Loucy (cell line): ENCODE data around the gene CYB5B.

ENCODE experiments used
- H2AFZ ChIP-seq: fragments of 200-600 bp; sonication (generic); 2 replicates; pipeline ENCODE4 v1.6.0; 2016; ENCODE audit warnings: antibody characterized with exemption, mild to moderate bottlenecking, low read length, moderate library complexity
- H3F3A ChIP-seq: fragments of 200-600 bp; 2 replicates; pipeline ENCODE4 v1.6.0; 2016; ENCODE audit warnings: antibody characterized with exemption, low read depth, mild to moderate bottlenecking
- H3K27me3 ChIP-seq: fragments of 200-600 bp; sonication (generic); 2 replicates; pipeline ENCODE4 v1.6.1; 2014; ENCODE audit warnings: low read length, mild to moderate bottlenecking; ENCODE audit not compliant: insufficient read depth, poor library complexity, severe bottlenecking
- H3K36me3 ChIP-seq: fragments of 200-600 bp; sonication (generic); 2 replicates; pipeline ENCODE4 v1.6.1; 2016; ENCODE audit warnings: low read length; ENCODE audit not compliant: insufficient read depth
- H3K4me1 ChIP-seq: fragments of 200-600 bp; sonication (generic); 2 replicates; pipeline ENCODE4 v1.5.1; 2014; ENCODE audit warnings: low read length, mild to moderate bottlenecking; ENCODE audit not compliant: insufficient read depth, poor library complexity, severe bottlenecking
- H3K4me2 ChIP-seq: fragments of 200-600 bp; sonication (generic); 2 replicates; pipeline ENCODE4 v1.6.0; 2014; ENCODE audit warnings: antibody characterized with exemption, low read length, low read depth, mild to moderate bottlenecking; ENCODE audit not compliant: poor library complexity, severe bottlenecking
- H3K4me3 ChIP-seq: fragments of 200-600 bp; sonication (generic); 2 replicates; pipeline ENCODE4 v1.5.1; 2014; ENCODE audit warnings: low read length, mild to moderate bottlenecking, mixed read lengths; ENCODE audit not compliant: poor library complexity, severe bottlenecking
- H3K79me2 ChIP-seq: fragments of 200-600 bp; sonication (generic); 2 replicates; pipeline ENCODE4 v1.6.1; 2014; ENCODE audit warnings: low read length; ENCODE audit not compliant: insufficient read depth
- H3K9ac ChIP-seq: fragments of 200-600 bp; sonication (generic); 2 replicates; pipeline ENCODE4 v1.6.0; 2014; ENCODE audit warnings: mild to moderate bottlenecking, low read depth, low read length, moderate library complexity; ENCODE audit not compliant: poor library complexity, severe bottlenecking
- H3K9me2 ChIP-seq: fragments of 200-600 bp; sonication (generic); replicated peaks from 2 replicates; pipeline ENCODE4 v1.6.1; 2016; ENCODE audit warnings: low read depth, low read length, mixed read lengths
- H3K9me3 ChIP-seq: fragments of 200-600 bp; sonication (generic); 2 replicates; pipeline ENCODE4 v1.6.1; 2014; ENCODE audit warnings: mild to moderate bottlenecking, antibody characterized with exemption, low read length, low read depth; ENCODE audit not compliant: insufficient read depth
- H4K20me1 ChIP-seq: fragments of 200-600 bp; sonication (generic); 2 replicates; pipeline ENCODE4 v1.6.0; 2014; ENCODE audit warnings: antibody characterized with exemption, low read length, mild to moderate bottlenecking; ENCODE audit not compliant: insufficient read depth, poor library complexity, severe bottlenecking
- EZH2phosphoT487 ChIP-seq: fragments of 200-600 bp; IDR thresholded peaks from 2 replicates; pipeline ENCODE4 v1.6.1; 2018; ENCODE audit warnings: antibody characterized with exemption, mild to moderate bottlenecking, moderate library complexity, borderline replicate concordance
- TF ChIP-seq, protein P1 (sequence below): fragments of 200-600 bp; sonication (generic); conservative IDR thresholded peaks from 2 replicates; pipeline ENCODE4 v1.5.1; 2014; ENCODE audit warnings: mild to moderate bottlenecking, antibody characterized with exemption, low read length

The CYB5B gene

GRCh38 chr16:69384974-69385373 lies 39.4 kb upstream of the CYB5B start:
- peaks cover 33% of the 10 kb centered on the region for H3K4me1 ChIP-seq
- TF ChIP-seq, protein P1, sequence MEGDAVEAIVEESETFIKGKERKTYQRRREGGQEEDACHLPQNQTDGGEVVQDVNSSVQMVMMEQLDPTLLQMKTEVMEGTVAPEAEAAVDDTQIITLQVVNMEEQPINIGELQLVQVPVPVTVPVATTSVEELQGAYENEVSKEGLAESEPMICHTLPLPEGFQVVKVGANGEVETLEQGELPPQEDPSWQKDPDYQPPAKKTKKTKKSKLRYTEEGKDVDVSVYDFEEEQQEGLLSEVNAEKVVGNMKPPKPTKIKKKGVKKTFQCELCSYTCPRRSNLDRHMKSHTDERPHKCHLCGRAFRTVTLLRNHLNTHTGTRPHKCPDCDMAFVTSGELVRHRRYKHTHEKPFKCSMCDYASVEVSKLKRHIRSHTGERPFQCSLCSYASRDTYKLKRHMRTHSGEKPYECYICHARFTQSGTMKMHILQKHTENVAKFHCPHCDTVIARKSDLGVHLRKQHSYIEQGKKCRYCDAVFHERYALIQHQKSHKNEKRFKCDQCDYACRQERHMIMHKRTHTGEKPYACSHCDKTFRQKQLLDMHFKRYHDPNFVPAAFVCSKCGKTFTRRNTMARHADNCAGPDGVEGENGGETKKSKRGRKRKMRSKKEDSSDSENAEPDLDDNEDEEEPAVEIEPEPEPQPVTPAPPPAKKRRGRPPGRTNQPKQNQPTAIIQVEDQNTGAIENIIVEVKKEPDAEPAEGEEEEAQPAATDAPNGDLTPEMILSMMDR, result no peak
- no peak for TF ChIP-seq EZH2phosphoT487
- peak overlapping the region; percentile 93 for H3K4me2 ChIP-seq
- no peaks in the 10 kb centered on the region for H3K27me3 ChIP-seq
- peaks cover 62% of the 10 kb centered on the region for H3K79me2 ChIP-seq
- peak overlapping the region; percentile 79 for H3K4me3 ChIP-seq
- no peaks in the 10 kb centered on the region for H3K9me3 ChIP-seq
- 0 out of 2 replicates have a peak, but pooled peaks cover 3% of the 10 kb centered on the region for H3F3A ChIP-seq
- peaks cover 4% of the 10 kb centered on the region; the same call in 1 of the 2 replicates for H3K36me3 ChIP-seq
- H4K20me1 ChIP-seq, result peaks cover 31% of the 10 kb centered on the region
- H3K9me2 ChIP-seq, result no peaks in the 10 kb centered on the region
- H2AFZ ChIP-seq, result peak overlapping the region; percentile 56; the same call in 1 of the 2 replicates
- H3K9ac ChIP-seq, result peak overlapping the region; percentile 83

DNA sequence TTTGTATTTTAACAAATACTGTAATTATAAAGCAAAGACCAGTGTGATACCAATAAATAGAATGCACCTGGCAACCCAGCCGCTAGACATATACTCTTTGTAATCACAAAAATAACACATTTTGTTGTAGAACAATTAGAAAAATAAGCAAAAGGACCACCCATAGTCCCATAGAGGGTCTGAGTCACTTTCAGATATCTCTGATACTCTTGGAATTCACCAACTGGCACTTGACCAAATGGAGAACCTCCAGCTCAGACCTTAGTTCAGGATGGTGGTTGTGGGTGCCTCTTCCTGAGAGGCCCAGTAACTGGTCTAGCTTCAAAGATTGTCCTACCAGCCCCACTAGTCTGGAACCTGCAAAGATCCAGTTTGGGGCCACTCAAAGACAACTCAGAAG lies 37.8 kb upstream of the CYB5B start:
- H3F3A ChIP-seq, result 0 out of 2 replicates have a peak, but pooled peaks cover 3% of the 10 kb centered on the region
- no peaks in the 10 kb centered on the region for H3K9me3 ChIP-seq
- peak overlapping the region; percentile 83 for H3K9ac ChIP-seq
- H2AFZ ChIP-seq, result peak overlapping the region; percentile 99
- H3K79me2 ChIP-seq, result peaks cover 52% of the 10 kb centered on the region
- peak overlapping the region; percentile 79 for H3K4me3 ChIP-seq
- H3K27me3 ChIP-seq, result no peaks in the 10 kb centered on the region
- peaks cover 33% of the 10 kb centered on the region for H3K4me1 ChIP-seq
- peaks cover 4% of the 10 kb centered on the region; the same call in 1 of the 2 replicates for H3K36me3 ChIP-seq
- H3K4me2 ChIP-seq, result peak overlapping the region; percentile 64
- no peaks in the 10 kb centered on the region for H3K9me2 ChIP-seq
- H4K20me1 ChIP-seq, result peaks cover 31% of the 10 kb centered on the region
- TF ChIP-seq, protein P1, result no peak

- TF ChIP-seq, protein P1, result no peak
- no peak for TF ChIP-seq EZH2phosphoT487
- no peak overlapping the region for H3K9ac ChIP-seq
Observed at GRCh38 chr16:69393898-69394849, 30.2 kb upstream of the CYB5B start.

More at GRCh38 chr16:69393898-69394849, 30.2 kb upstream of the CYB5B start:
- Histone ChIP-seq H3K79me2 (no peaks in the 10 kb centered on the region), H2AFZ (no peak overlapping the region), H3K9me3 (no peaks in the 10 kb centered on the region), H3K36me3 (no peaks in the 10 kb centered on the region), H3F3A (peaks cover 3% of the 10 kb centered on the region; the same call in 1 of the 2 replicates), H3K4me3 (no peak overlapping the region), H4K20me1 (no peaks in the 10 kb centered on the region), H3K27me3 (no peaks in the 10 kb centered on the region), H3K9me2 (no peaks in the 10 kb centered on the region), H3K4me1 (peaks cover 6% of the 10 kb centered on the region), H3K4me2 (no peak overlapping the region)
